Measurements from ENCODE around the gene STAT5B. TPM values are rescaled to one million over a fixed set of nuclear protein-coding genes. Genes with fewer than 3 reads are reported as not detected.

Gene STAT5B
- total and polyA plus RNA-seq, 4 experiments from 2014 or later: 91.3 to 261 (median 195) TPM

DNA sequence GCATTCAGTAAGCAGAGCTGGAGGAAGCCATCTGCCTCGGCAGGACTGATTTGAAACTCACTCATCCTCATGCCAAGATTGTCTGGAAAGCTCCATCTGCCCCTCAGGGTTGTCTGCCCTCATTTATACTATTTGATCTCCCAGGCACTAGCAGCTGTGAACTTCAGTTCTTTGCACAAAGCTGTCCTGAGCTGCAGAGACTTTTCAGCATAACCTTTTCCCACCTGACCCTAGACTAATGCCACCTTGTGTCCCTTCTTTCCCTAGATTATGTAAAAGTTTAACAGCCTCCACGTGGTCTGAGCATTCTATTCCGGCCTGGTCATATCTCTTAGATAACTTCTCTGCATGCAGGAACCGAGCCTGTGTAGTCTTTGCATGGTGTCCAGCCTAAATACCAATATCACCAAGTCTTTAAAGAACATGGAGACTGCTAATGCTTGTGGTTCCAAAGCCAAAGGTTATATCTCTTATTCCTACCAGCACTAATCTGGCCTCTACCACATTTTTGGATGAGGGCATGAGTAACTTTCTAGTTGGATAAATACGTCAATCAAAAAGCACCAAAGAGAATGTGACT is 41.2 kb upstream of the STAT5B start:
- no peaks in the 10 kb centered on the region for H3K27me3 ChIP-seq (ENCODE audit: insufficient read depth, low read length)
- no peaks in the 10 kb centered on the region for H3K9me3 ChIP-seq (ENCODE audit: control insufficient read depth in 1 of 2, low read length in 2 of 2)
- Mint-ChIP-seq H3K36me3 (peaks cover 31 to 59% of the 10 kb centered on the region in 2 donors), H3K4me3 (no peak overlapping the region), H3K27ac (peak overlapping the region in 6 of 7 donors; percentile 5 to 82 (median 54)), H3K4me1 (peaks cover 35 to 76% (median 55%) of the 10 kb centered on the region in 4 donors), H3K27me3 (no peaks in the 10 kb centered on the region), H3K9me3 (peaks cover 0 to 3% (median 0%) of the 10 kb centered on the region in 8 donors)
- POLR2A ChIA-PET (ENCODE audit: partially characterized antibody): interaction anchor here (0.7 to 10.0 kb wide), 6 partner anchors 8 to 213 kb away, joined by 3 to 58 read pairs (median 5); partner anchors contain the start of genes STAT3 and STAT5A
- H3K27ac ChIP-seq (ENCODE audit: low read depth, low read length): no peak overlapping the region
- peaks cover 22% of the 10 kb centered on the region for H3K36me3 ChIP-seq (ENCODE audit: insufficient read depth, low read length)
- no peak for DNase-seq
- CTCF ChIA-PET (ENCODE audit: partially characterized antibody): interaction anchor here (0.8 to 21.6 kb wide), 4 partner anchors 12 to 200 kb away, joined by 3 to 504 read pairs (median 6); no protein-coding TSS in a partner anchor
- peaks cover 63% of the 10 kb centered on the region for H3K4me1 ChIP-seq (ENCODE audit: insufficient read depth, low read length)
- no peak overlapping the region for H3K4me3 ChIP-seq (ENCODE audit: low read length in 2 of 2)
- intact Hi-C loops (cut with micrococcal nuclease): no loop called here

DNA sequence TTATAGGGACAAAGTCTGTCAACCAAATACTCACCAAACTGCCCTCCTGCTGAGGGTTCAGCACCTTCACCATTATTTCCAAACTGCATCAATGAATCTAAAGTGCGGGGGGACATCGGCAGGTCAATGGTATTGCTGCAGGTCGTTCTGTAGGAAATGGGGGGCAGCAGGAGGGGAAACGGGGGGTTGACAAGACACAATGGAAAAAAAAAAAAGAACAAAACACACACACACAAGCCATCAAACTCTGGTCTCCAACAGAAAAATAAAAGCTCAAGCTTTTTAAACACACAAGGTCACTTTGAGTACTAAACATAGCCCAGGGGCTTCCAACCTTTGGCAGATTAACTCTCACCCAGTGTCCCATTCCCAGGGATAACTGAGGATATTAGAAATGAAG is 40.6 kb upstream of the STAT5B start:
- Mint-ChIP-seq H3K4me3 (peak overlapping the region in 2 of 8 donors; percentile 5 to 26), H3K36me3 (peaks cover 25 to 57% of the 10 kb centered on the region in 2 donors), H3K4me1 (peaks cover 37 to 80% (median 55%) of the 10 kb centered on the region in 4 donors), H3K27me3 (no peaks in the 10 kb centered on the region), H3K9me3 (peaks cover 0 to 3% (median 0%) of the 10 kb centered on the region in 8 donors), H3K27ac (peak overlapping the region; percentile 12 to 82 (median 57))
- DNase-seq: no peak
- peaks cover 17% of the 10 kb centered on the region for H3K36me3 ChIP-seq (ENCODE audit: insufficient read depth, low read length)
- H3K27ac ChIP-seq (ENCODE audit: low read depth, low read length): no peak overlapping the region
- ChIA-PET POLR2A (ENCODE audit: partially characterized antibody) (interaction anchor here (1.2 to 10.0 kb wide), 4 partner anchors 21 to 72 kb away, joined by 3 to 58 read pairs (median 4); partner anchors contain the start of genes STAT3 and STAT5A), CTCF (ENCODE audit: partially characterized antibody) (interaction anchor here (2.2 to 21.6 kb wide), 2 partner anchors 86 to 95 kb away, joined by 9 to 504 read pairs; no protein-coding TSS in a partner anchor)
- intact Hi-C loops (cut with micrococcal nuclease): no loop called here
- no peaks in the 10 kb centered on the region for H3K9me3 ChIP-seq (ENCODE audit: control insufficient read depth in 1 of 2, low read length in 2 of 2)
- peaks cover 69% of the 10 kb centered on the region for H3K4me1 ChIP-seq (ENCODE audit: insufficient read depth, low read length)
- H3K4me3 ChIP-seq (ENCODE audit: low read length in 2 of 2): no peak overlapping the region
- no peaks in the 10 kb centered on the region for H3K27me3 ChIP-seq (ENCODE audit: insufficient read depth, low read length)

DNA sequence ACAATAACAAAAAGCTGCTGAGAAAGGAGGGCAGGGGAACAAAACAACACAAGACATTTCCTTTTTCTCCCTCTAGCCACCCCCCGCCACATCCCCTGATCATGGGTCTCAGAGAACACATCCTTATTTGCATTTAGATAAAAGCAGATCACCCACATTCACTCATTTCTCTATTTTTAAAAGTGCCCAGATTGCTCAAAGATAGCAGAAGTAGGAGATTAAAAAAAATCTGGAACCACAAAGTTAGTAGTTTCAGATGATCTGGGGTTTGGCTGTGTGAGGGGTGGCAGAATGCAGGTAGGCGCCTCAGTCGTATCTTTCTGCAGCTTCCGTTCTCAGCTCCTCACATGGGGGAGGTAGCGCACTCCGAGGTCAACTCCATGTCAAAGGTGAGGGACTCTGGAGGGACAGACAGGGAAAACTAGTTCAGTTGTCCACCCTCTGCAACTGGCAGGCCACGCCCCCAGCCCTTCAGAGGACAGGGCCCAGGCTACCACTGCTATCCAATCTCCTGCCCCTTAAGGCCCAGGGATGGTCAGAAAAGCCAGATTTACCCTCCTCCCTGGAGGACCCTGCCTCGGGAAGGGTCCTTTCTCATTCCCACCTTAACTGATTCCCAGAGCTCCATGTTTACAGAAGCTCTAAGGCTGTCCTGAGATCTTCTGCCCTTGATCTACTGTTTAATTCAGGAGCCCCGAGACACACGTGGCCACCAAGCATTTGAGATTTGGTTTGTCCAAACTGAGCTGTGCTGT is 39.4 kb upstream of the STAT5B start:
- Mint-ChIP-seq H3K4me1 (peaks cover 45 to 86% (median 60%) of the 10 kb centered on the region in 4 donors), H3K36me3 (peaks cover 21 to 59% of the 10 kb centered on the region in 2 donors), H3K27ac (peak overlapping the region; percentile 59 to 95 (median 83)), H3K4me3 (peak overlapping the region; percentile 28 to 82 (median 68)), H3K9me3 (peaks cover 0 to 5% (median 0%) of the 10 kb centered on the region in 8 donors), H3K27me3 (no peaks in the 10 kb centered on the region)
- Histone ChIP-seq H3K4me3 (ENCODE audit: low read length in 2 of 2) (no peak overlapping the region), H3K4me1 (ENCODE audit: insufficient read depth, low read length) (peaks cover 78% of the 10 kb centered on the region), H3K36me3 (ENCODE audit: insufficient read depth, low read length) (peaks cover 26% of the 10 kb centered on the region), H3K9me3 (ENCODE audit: control insufficient read depth in 1 of 2, low read length in 2 of 2) (no peaks in the 10 kb centered on the region), H3K27ac (ENCODE audit: low read depth, low read length) (peak overlapping the region; percentile 28), H3K27me3 (ENCODE audit: insufficient read depth, low read length) (no peaks in the 10 kb centered on the region)
- ChIA-PET POLR2A (ENCODE audit: partially characterized antibody) (interaction anchor here (0.6 to 10.0 kb wide), 9 partner anchors 8 to 223 kb away, joined by 3 to 59 read pairs (median 3); partner anchors contain the start of genes STAT3, STAT5A and STAT5B), CTCF (ENCODE audit: partially characterized antibody) (interaction anchor here (0.6 to 21.6 kb wide), 8 partner anchors 7 to 114 kb away, joined by 3 to 504 read pairs (median 6); no protein-coding TSS in a partner anchor)
- DNase-seq: peak; percentile 47 to 61 (median 52)
- intact Hi-C loops (cut with micrococcal nuclease): no loop called here

DNA sequence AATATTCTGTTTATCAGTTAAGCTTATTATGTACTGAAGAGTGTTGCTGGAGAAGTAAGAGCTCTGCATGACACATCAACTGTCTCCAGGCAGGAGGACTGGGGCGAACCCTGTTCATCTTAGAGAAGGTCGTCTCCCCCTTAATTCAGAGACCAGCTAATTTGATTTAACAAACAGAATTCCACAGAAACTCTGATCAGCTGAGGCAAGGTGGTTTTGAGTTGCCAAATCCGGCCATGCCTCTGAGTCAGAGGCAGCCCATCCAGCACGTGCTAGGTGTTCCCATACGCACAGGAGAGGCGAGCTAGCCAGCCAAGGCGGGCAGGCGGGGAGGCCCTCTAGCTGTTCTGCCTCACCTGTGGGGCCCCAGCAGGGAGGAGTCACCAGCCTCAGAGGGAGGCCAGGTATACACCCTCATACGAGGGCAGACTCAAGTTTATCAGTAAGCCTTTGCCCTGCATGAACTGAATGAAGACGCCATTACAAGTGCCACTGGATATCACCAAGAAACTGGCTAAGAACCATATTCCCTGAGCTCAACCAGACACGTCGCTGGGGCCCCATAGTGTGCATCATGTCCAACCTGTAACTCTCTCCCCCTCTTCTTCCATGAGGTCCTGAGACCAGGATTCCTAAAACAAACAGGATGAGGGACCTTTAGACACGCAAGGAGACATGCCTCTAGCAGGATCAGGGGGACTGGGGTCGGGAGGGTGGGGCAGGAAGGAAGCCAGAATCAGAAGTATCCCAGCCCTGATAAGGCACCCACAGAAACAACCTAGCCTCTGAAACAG is 37.8 kb upstream of the STAT5B start:
- H3K4me1 ChIP-seq (ENCODE audit: insufficient read depth, low read length): peaks cover 70% of the 10 kb centered on the region
- Mint-ChIP-seq H3K4me1 (peaks cover 42 to 82% (median 57%) of the 10 kb centered on the region in 4 donors), H3K4me3 (peak overlapping the region in 6 of 8 donors; percentile 35 to 69 (median 59)), H3K36me3 (peaks cover 16 to 65% of the 10 kb centered on the region in 2 donors), H3K27ac (peak overlapping the region; percentile 73 to 95 (median 82)), H3K9me3 (peaks cover 0 to 5% (median 0%) of the 10 kb centered on the region in 8 donors), H3K27me3 (no peaks in the 10 kb centered on the region)
- DNase-seq: peak in 1 of 5 donors; percentile 66
- ChIA-PET POLR2A (ENCODE audit: partially characterized antibody) (interaction anchor here (0.6 to 10.0 kb wide), 13 partner anchors 8 to 222 kb away, joined by 3 to 59 read pairs (median 8); partner anchors contain the start of genes NAGLU, STAT3, STAT5A and STAT5B), CTCF (ENCODE audit: partially characterized antibody) (interaction anchor here (0.6 to 21.6 kb wide), 14 partner anchors 9 to 215 kb away, joined by 3 to 504 read pairs (median 6); partner anchors contain the start of genes STAT3 and STAT5A)
- H3K9me3 ChIP-seq (ENCODE audit: control insufficient read depth in 1 of 2, low read length in 2 of 2): no peaks in the 10 kb centered on the region
- H3K27ac ChIP-seq (ENCODE audit: low read depth, low read length): peak overlapping the region; percentile 16
- intact Hi-C loops (cut with micrococcal nuclease): loop anchor here (5.0 kb wide), 1 partner anchor 37 kb away; the partner anchor contains the start of gene STAT5B
- H3K36me3 ChIP-seq (ENCODE audit: insufficient read depth, low read length): peaks cover 42% of the 10 kb centered on the region
- H3K27me3 ChIP-seq (ENCODE audit: insufficient read depth, low read length): no peaks in the 10 kb centered on the region
- no peak overlapping the region for H3K4me3 ChIP-seq (ENCODE audit: low read length in 2 of 2)

DNA sequence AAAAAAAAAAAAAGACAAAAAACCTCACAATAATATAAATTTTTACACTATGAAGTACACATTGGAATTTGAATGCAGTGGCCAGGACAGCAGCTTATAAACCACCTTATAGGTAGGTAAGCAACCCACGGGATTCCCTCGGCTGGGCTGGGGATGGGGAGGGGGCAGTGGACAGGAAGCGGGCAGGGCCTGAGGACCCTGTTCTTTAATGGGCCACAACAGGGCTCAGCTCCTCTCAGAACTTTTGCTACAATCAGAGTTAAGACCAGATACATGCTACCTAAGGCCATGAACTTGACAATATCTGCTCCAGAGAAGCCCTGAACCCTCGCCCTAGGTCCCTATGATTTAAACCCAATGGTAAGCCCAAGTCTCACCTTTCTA is 37.2 kb upstream of the STAT5B start:
- H3K9me3 ChIP-seq (ENCODE audit: control insufficient read depth in 1 of 2, low read length in 2 of 2): no peaks in the 10 kb centered on the region
- peaks cover 0 to 5% (median 0%) of the 10 kb centered on the region in 8 donors for H3K9me3 Mint-ChIP-seq
- no peak overlapping the region for H3K4me3 ChIP-seq (ENCODE audit: low read length in 2 of 2)
- H3K4me3 Mint-ChIP-seq: peak overlapping the region in 6 of 8 donors; percentile 21 to 69 (median 55)
- ChIA-PET CTCF (ENCODE audit: partially characterized antibody) (interaction anchor here (0.6 to 21.6 kb wide), 15 partner anchors 10 to 216 kb away, joined by 3 to 504 read pairs (median 7); partner anchors contain the start of genes STAT3 and STAT5A), POLR2A (ENCODE audit: partially characterized antibody) (interaction anchor here (0.9 to 10.0 kb wide), 11 partner anchors 9 to 295 kb away, joined by 3 to 59 read pairs (median 8); partner anchors contain the start of genes NAGLU, STAT3, STAT5A and STAT5B)
- H3K36me3 Mint-ChIP-seq: peaks cover 14 to 68% of the 10 kb centered on the region in 2 donors
- intact Hi-C loops (cut with micrococcal nuclease): loop anchor here (5.0 kb wide), 1 partner anchor 36 kb away; the partner anchor contains the start of gene STAT5B
- H3K4me1 ChIP-seq (ENCODE audit: insufficient read depth, low read length): peaks cover 70% of the 10 kb centered on the region
- H3K27me3 Mint-ChIP-seq: no peaks in the 10 kb centered on the region
- peak overlapping the region; percentile 75 to 95 (median 82) for H3K27ac Mint-ChIP-seq
- H3K27ac ChIP-seq (ENCODE audit: low read depth, low read length): peak overlapping the region; percentile 16
- peaks cover 44% of the 10 kb centered on the region for H3K36me3 ChIP-seq (ENCODE audit: insufficient read depth, low read length)
- DNase-seq: no peak
- H3K27me3 ChIP-seq (ENCODE audit: insufficient read depth, low read length): no peaks in the 10 kb centered on the region
- peaks cover 41 to 78% (median 54%) of the 10 kb centered on the region in 4 donors for H3K4me1 Mint-ChIP-seq
